ENCODE results near the gene NAAA. TPM values are rescaled to one million over a fixed set of nuclear protein-coding genes. Genes with fewer than 3 reads are reported as not detected.

NAAA gene
- total RNA-seq, 1 donor from 2014 or later, result 29.4 TPM

Other genes with a start within 250 kb of the NAAA start
- gene USO1, start 216.4 kb downstream of the NAAA start, total RNA-seq, result 50.0 and 51.2 TPM in 2 replicates
- gene PPEF2, start 38.6 kb downstream of the NAAA start, total RNA-seq, result not detected in 2 replicates
- 58.7 and 59.9 TPM in 2 replicates for gene SDAD1, start 49.9 kb upstream of the NAAA start, total RNA-seq
- 0.12 and 0.17 TPM in 2 replicates for gene CXCL9, start 66.5 kb upstream of the NAAA start, total RNA-seq
- gene CXCL10, start 82.5 kb upstream of the NAAA start, total RNA-seq, result 9.8 and 10.5 TPM in 2 replicates
- gene CXCL11, start 95.1 kb upstream of the NAAA start, total RNA-seq, result 0.12 and 0.46 TPM in 2 replicates
- gene ART3, start 133.7 kb upstream of the NAAA start, total RNA-seq, result not detected in 2 replicates
- 57.2 and 62.7 TPM in 2 replicates for gene NUP54, start 207.4 kb upstream of the NAAA start, total RNA-seq